Endothelial cell (in vitro differentiated cells): Measurements from ENCODE around the gene EEF1B2. TPM values are rescaled to one million over a fixed set of nuclear protein-coding genes. Genes with fewer than 3 reads are reported as not detected.
A peak's percentile ranks its signal among the peaks of the same experiment; 100 is the strongest.
"Not testable (repeated sequence)": the region's sequence is repeated elsewhere in the genome, so short reads cannot be mapped to it uniquely, and the experiment has no call there.

Experiments
- DNase-seq: peaks from one replicate; pipeline ENCODE4 v3.0.0; 2021; ENCODE audit warnings: low spot score
- H3K27ac Mint-ChIP-seq: one replicate; pipeline ENCODE4 v1.8.0; 2021; ENCODE audit warnings: mixed read lengths, inconsistent platforms; ENCODE audit not compliant: unreplicated experiment
- H3K27me3 Mint-ChIP-seq: one replicate; pipeline ENCODE4 v1.8.0; 2021; ENCODE audit warnings: mild to moderate bottlenecking, moderate library complexity, mixed read lengths, inconsistent platforms; ENCODE audit not compliant: unreplicated experiment
- H3K36me3 Mint-ChIP-seq: one replicate; pipeline ENCODE4 v1.8.0; 2021; ENCODE audit warnings: mild to moderate bottlenecking, low read depth, mixed read lengths, inconsistent platforms; ENCODE audit not compliant: unreplicated experiment
- H3K4me1 Mint-ChIP-seq: one replicate; pipeline ENCODE4 v1.8.0; 2021; ENCODE audit warnings: mild to moderate bottlenecking, mixed read lengths, inconsistent platforms; ENCODE audit not compliant: unreplicated experiment
- H3K4me3 Mint-ChIP-seq: one replicate; pipeline ENCODE4 v1.8.0; 2021; ENCODE audit warnings: mild to moderate bottlenecking, mixed read lengths, inconsistent platforms; ENCODE audit not compliant: unreplicated experiment
- H3K9me3 Mint-ChIP-seq: one replicate; pipeline ENCODE4 v1.8.0; 2021; ENCODE audit warnings: mixed read lengths, inconsistent platforms; ENCODE audit not compliant: unreplicated experiment
- CTCF ChIP-seq: fragments of 200-600 bp; sonication (generic); IDR thresholded peaks from one replicate; pipeline ENCODE4 v1.5.0; 2021; ENCODE audit warnings: antibody characterized with exemption; ENCODE audit not compliant: unreplicated experiment
- total RNA-seq: library from RNA; stranded (reverse); fragmentation: NEBNext Ultra II Directional; extraction: Animal tissue kit (Norgen Biotek cat#: 25700); gene quantifications from one replicate; pipeline ENCODE4 v1.2.1, GENCODE V29; 2021; ENCODE audit not compliant: unreplicated experiment

EEF1B2 gene
- total RNA-seq, 1 donor from 2014 or later = 668 TPM

- TF ChIP-seq CTCF = peak; percentile 90
- Mint-ChIP-seq H3K36me3 (peaks cover 21% of the 10 kb centered on the region), H3K27ac (no peak overlapping the region), H3K4me3 (no peak overlapping the region), H3K27me3 (no peaks in the 10 kb centered on the region), H3K4me1 (peaks cover 12% of the 10 kb centered on the region), H3K9me3 (no peaks in the 10 kb centered on the region)
- peak; percentile 51 for DNase-seq
Measured at GRCh38 chr2:206164261-206164862, 4.7 kb downstream of the EEF1B2 start.

GRCh38 chr2:206168230-206168629 is 8.5 kb downstream of the EEF1B2 start:
- H3K4me1 Mint-ChIP-seq, H3K9me3 Mint-ChIP-seq, H3K27ac Mint-ChIP-seq, H3K27me3 Mint-ChIP-seq, H3K4me3 Mint-ChIP-seq, DNase-seq: not testable (repeated sequence)
- H3K36me3 Mint-ChIP-seq = peaks cover 13% of the 10 kb centered on the region

GRCh38 chr2:206171624-206172397 is 12.1 kb downstream of the EEF1B2 start:
- not testable (repeated sequence) for DNase-seq, H3K4me3 Mint-ChIP-seq, H3K9me3 Mint-ChIP-seq, H3K27me3 Mint-ChIP-seq, H3K36me3 Mint-ChIP-seq, H3K4me1 Mint-ChIP-seq, H3K27ac Mint-ChIP-seq

- DNase-seq = no peak
- Mint-ChIP-seq H3K27me3 (no peaks in the 10 kb centered on the region), H3K4me1 (peaks cover 3% of the 10 kb centered on the region), H3K27ac (no peak overlapping the region), H3K4me3 (no peak overlapping the region), H3K36me3 (peaks cover 8% of the 10 kb centered on the region), H3K9me3 (no peaks in the 10 kb centered on the region)
- TF ChIP-seq CTCF = no peak
Measured at GRCh38 chr2:206173147-206173546, 13.5 kb downstream of the EEF1B2 start.

GRCh38 chr2:206176121-206176520 is 16.4 kb downstream of the EEF1B2 start:
- Mint-ChIP-seq H3K27ac (no peak overlapping the region), H3K4me1 (peaks cover 3% of the 10 kb centered on the region), H3K27me3 (no peaks in the 10 kb centered on the region), H3K9me3 (no peaks in the 10 kb centered on the region), H3K36me3 (no peaks in the 10 kb centered on the region), H3K4me3 (no peak overlapping the region)
- no peak for DNase-seq
- no peak for TF ChIP-seq CTCF

- Mint-ChIP-seq H3K27me3 (no peaks in the 10 kb centered on the region), H3K27ac (no peak overlapping the region), H3K4me3 (no peak overlapping the region), H3K9me3 (no peaks in the 10 kb centered on the region), H3K36me3 (no peaks in the 10 kb centered on the region), H3K4me1 (peaks cover 3% of the 10 kb centered on the region)
- no peak for TF ChIP-seq CTCF
- DNase-seq = no peak
Measured at GRCh38 chr2:206176901-206177300, 17.2 kb downstream of the EEF1B2 start.

- not testable (repeated sequence) for H3K27ac Mint-ChIP-seq, H3K4me1 Mint-ChIP-seq, H3K9me3 Mint-ChIP-seq, H3K4me3 Mint-ChIP-seq, DNase-seq, H3K36me3 Mint-ChIP-seq, H3K27me3 Mint-ChIP-seq
Measured at GRCh38 chr2:206181526-206181925, 21.8 kb downstream of the EEF1B2 start.
